DND-41 (cell line): ENCODE measurements around the gene PREP.

Experiments
- ATAC-seq: fragments of 200-7000 bp; cut with Tn5 transposase; 3 replicates; pipeline ENCODE4 v1.9.1; 2021; ENCODE audit warnings: low read depth; ENCODE audit not compliant: insufficient read depth
- DNase-seq: peaks from one replicate; pipeline ENCODE4 v3.0.0-alpha.2; 2020
- H2AFZ ChIP-seq: 2 replicates; pipeline ENCODE4 v1.6.0; 2012; ENCODE audit warnings: low read depth, low read length
- H3K27ac ChIP-seq: 2 replicates; pipeline ENCODE4 v1.5.1; 2012; ENCODE audit warnings: low read length, inconsistent platforms
- H3K27me3 ChIP-seq: fragments of 200-600 bp; sonication (generic); 2 replicates; pipeline ENCODE4 v1.6.0; 2012; ENCODE audit warnings: low read length, mild to moderate bottlenecking, inconsistent platforms; ENCODE audit not compliant: insufficient read depth, poor library complexity
- H3K36me3 ChIP-seq: 2 replicates; pipeline ENCODE4 v1.5.1; 2012; ENCODE audit warnings: low read length, inconsistent platforms; ENCODE audit not compliant: insufficient read depth
- H3K4me1 ChIP-seq: 2 replicates; pipeline ENCODE4 v1.5.1; 2012; ENCODE audit warnings: mild to moderate bottlenecking, low read length; ENCODE audit not compliant: insufficient read depth
- H3K4me2 ChIP-seq: 2 replicates; pipeline ENCODE4 v1.6.0; 2012; ENCODE audit warnings: mild to moderate bottlenecking, moderate library complexity, low read length, inconsistent platforms; ENCODE audit not compliant: insufficient read depth
- H3K4me3 ChIP-seq, 2 experiments: fragments of 200-600 bp in 1 of 2; shearing (Covaris generic) in 1 of 2; 2 replicates each; pipeline ENCODE4 v1.5.1; 2012 to 2016; ENCODE audit warnings: inconsistent platforms in 2 of 2, low read length in 2 of 2, mild to moderate bottlenecking in 2 of 2, low read depth in 1 of 2, moderate library complexity in 1 of 2
- H3K79me2 ChIP-seq: 2 replicates; pipeline ENCODE4 v1.6.0; 2012; ENCODE audit warnings: low read length, inconsistent platforms; ENCODE audit not compliant: insufficient read depth
- H3K9ac ChIP-seq: 2 replicates; pipeline ENCODE4 v1.6.0; 2012; ENCODE audit warnings: low read depth, mild to moderate bottlenecking, inconsistent platforms, low read length, moderate library complexity
- H3K9me3 ChIP-seq: 2 replicates; pipeline ENCODE4 v1.5.1; 2012; ENCODE audit warnings: low read length, moderate library complexity, mild to moderate bottlenecking, inconsistent platforms; ENCODE audit not compliant: insufficient read depth, severe bottlenecking
- H4K20me1 ChIP-seq: 2 replicates; pipeline ENCODE4 v1.6.0; 2012; ENCODE audit warnings: low read length; ENCODE audit not compliant: insufficient read depth
- CTCF ChIP-seq: IDR thresholded peaks from 2 replicates; pipeline ENCODE4 v1.5.1; 2012; ENCODE audit warnings: borderline replicate concordance, low read length, moderate library complexity, mild to moderate bottlenecking; ENCODE audit not compliant: poor library complexity, severe bottlenecking; ENCODE audit errors: extremely low read depth
- EZH2 ChIP-seq: IDR thresholded peaks from 3 replicates; pipeline ENCODE4 v1.6.1; 2012; ENCODE audit warnings: borderline replicate concordance, low read depth, mild to moderate bottlenecking, moderate library complexity, low read length, inconsistent platforms; ENCODE audit not compliant: severe bottlenecking

Gene PREP

DNA sequence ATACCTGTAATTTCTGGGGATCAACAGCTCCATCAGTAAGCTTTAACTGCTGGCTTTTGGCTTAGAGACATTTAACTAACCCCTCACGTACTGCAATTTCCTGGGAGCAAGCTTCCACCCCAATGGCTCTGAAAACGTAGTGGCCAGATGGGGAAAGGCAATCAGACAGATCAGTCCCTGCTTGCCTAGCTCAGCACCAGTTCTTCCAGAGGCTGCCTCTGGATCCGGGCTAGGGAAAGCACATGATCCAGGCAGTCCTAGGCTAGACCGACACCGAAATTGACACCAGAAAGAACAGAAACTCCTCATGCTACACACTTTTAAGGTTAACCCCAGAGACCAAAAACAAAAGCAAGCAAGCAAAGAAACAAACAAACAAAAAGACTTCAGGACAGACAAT lies 13.3 kb downstream of the PREP start:
- peaks cover 61% of the 10 kb centered on the region for H3K36me3 ChIP-seq
- no peak for TF ChIP-seq CTCF
- no peak for TF ChIP-seq EZH2

GRCh38 chr6:105388392-105388791 lies 14.5 kb downstream of the PREP start:
- DNase-seq (no peak), ATAC-seq (no peak)
- H3K36me3 ChIP-seq: peaks cover 66% of the 10 kb centered on the region
- no peaks in the 10 kb centered on the region for H3K9me3 ChIP-seq
- H3K4me3 ChIP-seq: no peak overlapping the region
- TF ChIP-seq CTCF (no peak), EZH2 (no peak)
- H3K9ac ChIP-seq: no peak overlapping the region
- H3K4me1 ChIP-seq: no peaks in the 10 kb centered on the region
- H3K79me2 ChIP-seq: peaks cover 61% of the 10 kb centered on the region
- H4K20me1 ChIP-seq: peaks cover 24% of the 10 kb centered on the region
- no peak overlapping the region for H3K4me2 ChIP-seq
- no peak overlapping the region for H3K27ac ChIP-seq
- H3K27me3 ChIP-seq: no peaks in the 10 kb centered on the region
- no peak overlapping the region for H2AFZ ChIP-seq

More for the DNA sequence above, 13.3 kb downstream of the PREP start:
- Histone ChIP-seq H2AFZ (no peak overlapping the region), H3K4me2 (no peak overlapping the region), H3K27ac (no peak overlapping the region), H3K79me2 (peaks cover 51% of the 10 kb centered on the region), H3K4me3 (no peak overlapping the region), H3K4me1 (no peaks in the 10 kb centered on the region), H3K9ac (no peak overlapping the region), H3K9me3 (no peaks in the 10 kb centered on the region), H3K27me3 (no peaks in the 10 kb centered on the region), H4K20me1 (peaks cover 14% of the 10 kb centered on the region; the same call in 1 of the 2 replicates)
- ATAC-seq (no peak), DNase-seq (no peak)

DNA sequence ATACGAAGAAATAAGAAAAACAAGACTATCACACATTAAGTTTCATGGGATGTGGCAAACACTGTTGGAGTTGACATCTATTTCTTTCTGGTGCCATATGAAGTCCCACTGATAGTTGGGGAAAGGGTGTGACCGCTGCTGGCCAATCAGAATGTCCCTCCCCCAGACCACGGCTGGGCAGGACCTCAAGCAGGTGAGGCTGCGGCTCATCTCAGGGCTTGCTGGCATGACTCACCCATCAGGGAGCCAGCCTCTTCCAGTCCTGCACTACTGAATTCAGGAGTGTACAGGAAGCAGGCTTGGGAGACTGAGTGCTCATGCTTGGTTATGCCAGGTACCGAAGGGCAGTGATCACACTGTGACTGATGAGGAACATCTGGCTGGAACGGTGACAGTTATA lies 18.9 kb downstream of the PREP start:
- no peak overlapping the region for H3K9ac ChIP-seq
- peaks cover 34% of the 10 kb centered on the region for H4K20me1 ChIP-seq
- H3K9me3 ChIP-seq: no peaks in the 10 kb centered on the region
- H3K4me1 ChIP-seq: no peaks in the 10 kb centered on the region
- H3K4me2 ChIP-seq: no peak overlapping the region
- H3K4me3 ChIP-seq: no peak overlapping the region
- DNase-seq (no peak), ATAC-seq (no peak)
- TF ChIP-seq EZH2 (no peak), CTCF (no peak)
- H3K79me2 ChIP-seq: peaks cover 87% of the 10 kb centered on the region
- no peaks in the 10 kb centered on the region for H3K27me3 ChIP-seq
- H3K36me3 ChIP-seq: peaks cover 45% of the 10 kb centered on the region
- H2AFZ ChIP-seq: no peak overlapping the region
- no peak overlapping the region for H3K27ac ChIP-seq

DNA sequence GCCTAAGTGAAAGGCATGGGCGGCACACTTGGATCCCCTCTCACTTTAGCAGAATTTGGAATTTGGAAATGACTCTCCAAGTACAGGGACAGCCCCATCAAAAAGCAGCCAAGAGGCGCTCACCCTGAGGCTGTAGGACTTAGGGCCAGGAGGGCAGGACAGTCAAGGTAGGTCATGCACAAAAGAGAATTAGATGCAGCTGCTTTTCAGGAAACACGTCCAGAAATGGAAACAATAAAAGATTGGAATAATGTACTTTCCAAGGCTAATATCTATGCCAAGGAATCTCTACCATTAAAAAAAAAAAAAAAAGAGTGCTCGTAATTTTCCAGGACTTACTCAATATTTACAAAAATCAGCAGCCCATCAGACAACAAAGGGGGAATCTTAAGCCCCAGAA lies 19.9 kb downstream of the PREP start:
- Histone ChIP-seq H3K9me3 (no peaks in the 10 kb centered on the region), H3K79me2 (peaks cover 90% of the 10 kb centered on the region)

More for the DNA sequence above, 19.9 kb downstream of the PREP start:
- Histone ChIP-seq H3K36me3 (peaks cover 35% of the 10 kb centered on the region), H3K4me1 (no peaks in the 10 kb centered on the region), H4K20me1 (peaks cover 31% of the 10 kb centered on the region), H3K27me3 (no peaks in the 10 kb centered on the region), H2AFZ (no peak overlapping the region), H3K27ac (no peak overlapping the region), H3K4me3 (no peak overlapping the region), H3K4me2 (no peak overlapping the region), H3K9ac (no peak overlapping the region)
- ATAC-seq (no peak), DNase-seq (no peak)
- no peak for TF ChIP-seq CTCF
- TF ChIP-seq EZH2: no peak
